Left lung (tissue), 10 donors: ENCODE data around the gene ALDH3A1. TPM values are rescaled to one million over a fixed set of nuclear protein-coding genes. Genes with fewer than 3 reads are reported as not detected.

ENCODE experiments used
- ATAC-seq: fragments of 200-7000 bp; cut with Tn5 transposase; one replicate; pipeline ENCODE4 v1.9.1; 2020; ENCODE audit warnings: moderate library complexity
- DNase-seq, 4 donors: peaks; one replicate each; pipeline ENCODE4 v3.0.0-alpha.2; 2013 to 2020
- H3K27ac ChIP-seq, 2 donors: fragments of 200-600 bp; sonication (generic) in 1 of 2; one replicate each; pipeline versions ENCODE4 v1.5.0 to v1.8.0; 2020 to 2021
- H3K27me3 ChIP-seq, 2 donors: fragments of 200-600 bp; sonication (generic) in 1 of 2; one replicate each; pipeline versions ENCODE4 v1.5.0 to v1.8.0; 2020 to 2021
- H3K36me3 ChIP-seq, 2 donors: fragments of 200-600 bp; sonication (generic) in 1 of 2; one replicate each; pipeline versions ENCODE4 v1.5.0 to v1.8.0; 2020 to 2021
- H3K4me1 ChIP-seq, 2 donors: fragments of 200-600 bp; one replicate each; pipeline ENCODE4 v1.8.0; 2021
- H3K4me3 ChIP-seq, 2 donors: fragments of 200-600 bp; sonication (generic) in 1 of 2; one replicate each; pipeline versions ENCODE4 v1.5.0 to v1.8.0; 2020 to 2021; ENCODE audit warnings: mild to moderate bottlenecking in 1 of 2
- H3K9me3 ChIP-seq, 2 donors: fragments of 200-600 bp; sonication (generic) in 1 of 2; one replicate each; pipeline versions ENCODE4 v1.5.0 to v1.8.0; 2020 to 2021
- intact Hi-C, 2 donors: fragments of 100-400 bp; cut with DNase I; formaldehyde crosslinking; loops; one replicate each; pipeline versions ENCODE4 v1.11.2 to v1.14.2; 2022
- polyA plus RNA-seq, 6 donors: library from polyadenylated mRNA; unstranded; fragments of 120-200 nt; gene quantifications; one replicate each; pipeline ENCODE4 v1.2.1, GENCODE V29; 2013; ENCODE audit not compliant: insufficient read length in 6 of 6
- total RNA-seq, 2 donors: library from RNA; stranded (reverse); fragmentation: NEBNext Ultra II Directional; extraction: Animal tissue kit (Norgen Biotek cat#: 25700); gene quantifications; one replicate each; pipeline ENCODE4 v1.2.1, GENCODE V29; 2021
- TF ChIP-seq, protein P1 (sequence below), 2 donors: fragments of 200-600 bp; sonication (generic) in 1 of 2; IDR thresholded peaks; one replicate each; pipeline versions ENCODE4 v1.5.0 to v1.8.0; 2021; ENCODE audit warnings: antibody characterized with exemption in 2 of 2
- donor health status: DM: no; HTN: yes; CAD: no.
- donor health status: DM: no; HTN: no; CAD: no.

Gene ALDH3A1
- total and polyA plus RNA-seq, 8 donors = 0.41 to 4.7 (median 0.68) TPM

GRCh38 chr17:19712436-19713004 lies 35.6 kb downstream of the ALDH3A1 start:
- Histone ChIP-seq H3K27ac (no peak overlapping the region), H3K27me3 (no peaks in the 10 kb centered on the region), H3K9me3 (no peaks in the 10 kb centered on the region), H3K4me3 (no peak overlapping the region), H3K4me1 (no peaks in the 10 kb centered on the region), H3K36me3 (no peaks in the 10 kb centered on the region)
- intact Hi-C loops = no loop called here
- DNase-seq (peak in 1 of 4 donors; percentile 58), ATAC-seq (no peak)
- TF ChIP-seq, protein P1, sequence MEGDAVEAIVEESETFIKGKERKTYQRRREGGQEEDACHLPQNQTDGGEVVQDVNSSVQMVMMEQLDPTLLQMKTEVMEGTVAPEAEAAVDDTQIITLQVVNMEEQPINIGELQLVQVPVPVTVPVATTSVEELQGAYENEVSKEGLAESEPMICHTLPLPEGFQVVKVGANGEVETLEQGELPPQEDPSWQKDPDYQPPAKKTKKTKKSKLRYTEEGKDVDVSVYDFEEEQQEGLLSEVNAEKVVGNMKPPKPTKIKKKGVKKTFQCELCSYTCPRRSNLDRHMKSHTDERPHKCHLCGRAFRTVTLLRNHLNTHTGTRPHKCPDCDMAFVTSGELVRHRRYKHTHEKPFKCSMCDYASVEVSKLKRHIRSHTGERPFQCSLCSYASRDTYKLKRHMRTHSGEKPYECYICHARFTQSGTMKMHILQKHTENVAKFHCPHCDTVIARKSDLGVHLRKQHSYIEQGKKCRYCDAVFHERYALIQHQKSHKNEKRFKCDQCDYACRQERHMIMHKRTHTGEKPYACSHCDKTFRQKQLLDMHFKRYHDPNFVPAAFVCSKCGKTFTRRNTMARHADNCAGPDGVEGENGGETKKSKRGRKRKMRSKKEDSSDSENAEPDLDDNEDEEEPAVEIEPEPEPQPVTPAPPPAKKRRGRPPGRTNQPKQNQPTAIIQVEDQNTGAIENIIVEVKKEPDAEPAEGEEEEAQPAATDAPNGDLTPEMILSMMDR (IDR thresholded peaks at IDR 0.05) = no peak

DNA sequence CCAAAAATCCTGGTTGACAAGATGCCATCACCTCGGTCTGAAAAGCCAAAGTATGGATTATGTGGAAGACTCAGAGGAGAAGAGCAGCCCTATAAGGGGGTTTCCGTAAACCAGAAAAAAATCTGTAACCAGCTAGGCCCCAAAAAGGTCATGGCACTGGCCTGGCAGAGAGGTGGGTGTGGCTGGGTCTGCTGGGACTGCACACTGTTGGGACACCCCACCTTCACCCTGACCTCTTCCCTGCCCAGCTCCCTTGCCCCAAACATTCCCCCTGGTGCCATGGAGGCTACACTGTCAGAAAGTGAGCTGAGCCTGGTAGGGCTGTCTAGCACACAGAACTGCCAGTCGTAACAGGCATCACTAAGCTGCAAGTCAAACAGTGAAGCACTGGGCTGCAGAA lies 38.3 kb downstream of the ALDH3A1 start:
- no peaks in the 10 kb centered on the region for H3K27me3 ChIP-seq
- H3K4me1 ChIP-seq = no peaks in the 10 kb centered on the region
- DNase-seq (no peak), ATAC-seq (no peak)
- no peaks in the 10 kb centered on the region for H3K36me3 ChIP-seq
- H3K27ac ChIP-seq = no peak overlapping the region
- intact Hi-C loops = no loop called here
- no peaks in the 10 kb centered on the region for H3K9me3 ChIP-seq
- H3K4me3 ChIP-seq = no peak overlapping the region
- TF ChIP-seq, protein P1 (IDR thresholded peaks at IDR 0.05) = no peak

- DNase-seq = no peak
- ATAC-seq = no peak
- TF ChIP-seq, protein P1 (IDR thresholded peaks at IDR 0.05) = no peak
- H3K9me3 ChIP-seq = no peaks in the 10 kb centered on the region
- no peak overlapping the region for H3K4me3 ChIP-seq
- no peaks in the 10 kb centered on the region for H3K36me3 ChIP-seq
- intact Hi-C loops = no loop called here
- H3K4me1 ChIP-seq = no peaks in the 10 kb centered on the region
- H3K27ac ChIP-seq = no peak overlapping the region
- H3K27me3 ChIP-seq = no peaks in the 10 kb centered on the region
Measured at GRCh38 chr17:19708431-19709175, 39.5 kb downstream of the ALDH3A1 start.

DNA sequence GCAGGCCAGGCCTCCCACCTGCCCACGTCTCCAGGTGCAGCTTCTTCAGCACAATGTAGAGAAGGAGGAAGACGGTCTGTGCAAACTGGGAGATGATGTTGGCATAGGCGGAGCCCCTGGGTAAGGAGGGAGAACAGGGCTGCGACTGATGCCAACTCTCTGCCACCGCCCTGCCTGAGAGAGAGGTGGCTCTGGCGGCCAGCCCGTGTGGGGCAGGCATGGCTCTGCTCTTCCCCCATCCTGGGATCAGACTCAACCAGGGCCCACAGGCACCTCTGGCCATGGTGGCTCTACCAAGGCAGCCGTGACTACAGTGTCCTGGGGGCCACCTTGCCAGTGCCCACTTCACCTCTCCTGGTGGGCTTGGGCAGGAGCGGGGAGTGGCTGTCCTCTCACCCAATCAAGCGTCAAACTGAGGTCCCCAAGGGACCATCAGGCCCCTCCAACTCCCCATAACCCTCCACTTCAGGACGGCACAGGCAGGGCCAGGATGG lies 40.3 kb downstream of the ALDH3A1 start:
- Histone ChIP-seq H3K27me3 (no peaks in the 10 kb centered on the region), H3K4me1 (peaks cover 0 to 4% of the 10 kb centered on the region in 2 donors), H3K36me3 (no peaks in the 10 kb centered on the region), H3K4me3 (no peak overlapping the region), H3K27ac (no peak overlapping the region), H3K9me3 (no peaks in the 10 kb centered on the region)
- DNase-seq = peak in 1 of 4 donors; percentile 74
- ATAC-seq = no peak
- TF ChIP-seq, protein P1 (IDR thresholded peaks at IDR 0.05) = no peak
- intact Hi-C loops = no loop called here
